ENCODE results near the gene PHF14. TPM values are rescaled to one million over a fixed set of nuclear protein-coding genes. Genes with fewer than 3 reads are reported as not detected.

Gene PHF14
- total RNA-seq, 1 experiment from 2014 or later: 50.8 TPM

DNA sequence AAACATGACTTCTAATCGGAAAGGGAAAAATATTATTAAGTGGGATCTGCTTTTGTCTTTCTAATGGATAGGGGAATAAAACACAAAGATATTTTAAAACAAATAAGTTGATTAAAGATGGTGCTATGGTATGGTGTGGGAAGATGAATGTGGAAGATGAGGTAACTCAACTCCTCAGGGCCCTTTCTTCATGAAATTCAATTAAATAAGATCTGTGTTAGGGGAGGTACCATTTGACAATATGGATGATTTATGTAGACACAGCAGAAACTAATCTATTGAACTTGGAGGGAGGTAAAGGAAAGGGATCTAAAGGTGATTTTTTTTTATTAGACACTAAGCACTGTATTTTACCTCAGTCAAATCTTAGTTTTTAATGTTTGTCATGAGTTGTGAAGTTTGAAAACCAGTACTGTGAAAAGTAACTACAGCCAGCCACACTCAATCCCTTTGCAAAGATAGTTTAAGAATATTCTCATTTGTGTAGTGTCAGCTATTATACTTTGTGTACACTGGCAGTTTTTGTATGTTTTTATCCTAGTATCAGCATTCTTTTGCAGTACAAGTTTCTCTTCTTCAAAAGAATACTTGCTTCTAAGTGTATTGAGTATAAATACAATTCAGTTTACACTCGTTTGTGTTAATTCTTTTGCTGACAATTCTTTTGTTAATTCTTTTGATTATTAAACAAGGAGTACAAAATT is 151.3 kb downstream of the PHF14 start:
- Histone ChIP-seq H3K4me1 (ENCODE audit: insufficient read depth, low read length) (no peaks in the 10 kb centered on the region; the same call in 1 of the 2 replicates), H3K79me1 (ENCODE audit: insufficient read depth, low read depth, low read length, poor library complexity, severe bottlenecking) (no peaks in the 10 kb centered on the region), H2AFZ (ENCODE audit: low read length) (no peak overlapping the region), H2BK20ac (ENCODE audit: low read depth, low read length, poor library complexity, severe bottlenecking) (no peak overlapping the region), H3K23me2 (ENCODE audit: insufficient read length, low read depth, low read length, poor library complexity, severe bottlenecking) (no peaks in the 10 kb centered on the region), H2BK5ac (ENCODE audit: insufficient read length, low read length) (no peak overlapping the region), H2AK5ac (ENCODE audit: insufficient read length, low read length) (no peak overlapping the region), H2BK15ac (ENCODE audit: low read depth, low read length) (no peak overlapping the region), H4K20me1 (ENCODE audit: control insufficient read depth, insufficient read depth, insufficient read length) (no peaks in the 10 kb centered on the region), H3K9me3 (ENCODE audit: control insufficient read depth, low read depth, low read length) (no peaks in the 10 kb centered on the region), H3K27me3 (ENCODE audit: insufficient read depth, low read length) (no peaks in the 10 kb centered on the region), H3T11ph (ENCODE audit: low read length) (no peak overlapping the region), H3K4me2 (ENCODE audit: insufficient read depth, insufficient read length, low read length) (no peak overlapping the region), H3K18ac (ENCODE audit: insufficient read length, low read depth, low read length) (no peak overlapping the region), H3K79me2 (ENCODE audit: insufficient read depth, low read length) (no peaks in the 10 kb centered on the region), H4K8ac (replicated peaks; ENCODE audit: insufficient read length, low read depth, low read length) (no peak overlapping the region), H3K4ac (ENCODE audit: low read depth, low read length) (no peak overlapping the region), H3K23ac (ENCODE audit: insufficient read length, low read depth, low read length) (no peak overlapping the region), H4K91ac (ENCODE audit: insufficient read length, low read depth, low read length) (no peak overlapping the region), H3K27ac (ENCODE audit: insufficient read length, low read depth, low read length) (no peak overlapping the region), H2BK120ac (ENCODE audit: low read depth, low read length, poor library complexity, severe bottlenecking) (no peak overlapping the region), H2BK12ac (ENCODE audit: insufficient read length, low read depth, low read length) (no peak overlapping the region), H4K5ac (ENCODE audit: insufficient read length, low read depth, low read length) (no peak overlapping the region), H3K14ac (ENCODE audit: insufficient read depth, low read length) (no peak overlapping the region), H3K9ac (ENCODE audit: extremely low read depth, insufficient read length, low read length) (no peak overlapping the region), H3K56ac (ENCODE audit: insufficient read length, low read depth, low read length) (no peak overlapping the region)
- WGBS (ENCODE audit: extremely low coverage, insufficient read length, low lambda C conversion rate): no CpG with 5 or more reads among the region's 2 CpGs
- H3K4me1 Mint-ChIP-seq: peaks cover 23% of the 10 kb centered on the region in 2 experiments
- peaks cover 2 to 8% (median 4%) of the 10 kb centered on the region in 3 experiments; a peak in 3 of 7 replicates for H3K36me3 Mint-ChIP-seq (ENCODE audit: insufficient read depth in 1 of 3, low read depth in 3 of 3)
- H3K27ac Mint-ChIP-seq: no peak overlapping the region
- H3K4me3 Mint-ChIP-seq: no peak overlapping the region
- no peaks in the 10 kb centered on the region for H3K9me3 Mint-ChIP-seq
- no peak for DNase-seq
- no peaks in the 10 kb centered on the region for H3K27me3 Mint-ChIP-seq (ENCODE audit: low read depth)
- TF ChIP-seq, protein P1, sequence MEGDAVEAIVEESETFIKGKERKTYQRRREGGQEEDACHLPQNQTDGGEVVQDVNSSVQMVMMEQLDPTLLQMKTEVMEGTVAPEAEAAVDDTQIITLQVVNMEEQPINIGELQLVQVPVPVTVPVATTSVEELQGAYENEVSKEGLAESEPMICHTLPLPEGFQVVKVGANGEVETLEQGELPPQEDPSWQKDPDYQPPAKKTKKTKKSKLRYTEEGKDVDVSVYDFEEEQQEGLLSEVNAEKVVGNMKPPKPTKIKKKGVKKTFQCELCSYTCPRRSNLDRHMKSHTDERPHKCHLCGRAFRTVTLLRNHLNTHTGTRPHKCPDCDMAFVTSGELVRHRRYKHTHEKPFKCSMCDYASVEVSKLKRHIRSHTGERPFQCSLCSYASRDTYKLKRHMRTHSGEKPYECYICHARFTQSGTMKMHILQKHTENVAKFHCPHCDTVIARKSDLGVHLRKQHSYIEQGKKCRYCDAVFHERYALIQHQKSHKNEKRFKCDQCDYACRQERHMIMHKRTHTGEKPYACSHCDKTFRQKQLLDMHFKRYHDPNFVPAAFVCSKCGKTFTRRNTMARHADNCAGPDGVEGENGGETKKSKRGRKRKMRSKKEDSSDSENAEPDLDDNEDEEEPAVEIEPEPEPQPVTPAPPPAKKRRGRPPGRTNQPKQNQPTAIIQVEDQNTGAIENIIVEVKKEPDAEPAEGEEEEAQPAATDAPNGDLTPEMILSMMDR (conservative IDR thresholded peaks at IDR 0.05): no peak

All from H9 (cell line).